ENCODE data around the gene TTYH3. TPM values are rescaled to one million over a fixed set of nuclear protein-coding genes. Genes with fewer than 3 reads are reported as not detected.
"Not testable (repeated sequence)": the region's sequence is repeated elsewhere in the genome, so short reads cannot be mapped to it uniquely, and the experiment has no call there.

Gene TTYH3
- total RNA-seq, 1 experiment from 2014 or later, result 187 TPM

DNA sequence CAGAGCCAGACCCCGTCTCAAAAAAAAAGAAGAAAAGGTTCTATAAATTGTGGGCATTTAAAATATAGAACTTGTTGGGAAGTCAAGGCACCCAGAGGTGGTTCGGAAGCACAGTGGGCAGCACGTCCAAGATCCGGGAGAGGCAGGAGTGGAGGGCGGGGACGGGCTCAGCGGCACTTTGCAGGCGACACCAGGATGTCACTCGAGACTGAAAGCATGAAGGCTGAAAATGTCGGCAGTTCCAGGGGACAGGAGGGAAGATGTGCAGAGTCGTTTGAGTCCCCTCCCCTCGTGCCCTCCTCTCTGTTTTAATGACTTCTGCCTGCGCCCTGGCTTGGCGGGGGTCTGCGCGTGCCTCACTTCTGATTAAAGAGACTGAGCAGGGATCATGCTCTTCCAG is 42.4 kb upstream of the TTYH3 start:
- BruUV-seq (replicated peaks), result no TSS peak
- CTCF ChIA-PET, result interaction anchor here (0.5 kb wide), 1 partner anchor 78 kb away, joined by 4 read pairs; no protein-coding TSS in a partner anchor
- peaks cover 96% of the 10 kb centered on the region for H3K36me3 Mint-ChIP-seq (ENCODE audit: insufficient read depth, unreplicated experiment)

GRCh38 chr7:2589941-2590340 is 41.8 kb upstream of the TTYH3 start:
- peaks cover 96% of the 10 kb centered on the region for H3K36me3 Mint-ChIP-seq (ENCODE audit: insufficient read depth, unreplicated experiment)
- CTCF ChIA-PET, result interaction anchor here (0.5 to 1.2 kb wide), 3 partner anchors 19 to 253 kb away, joined by 3 to 4 read pairs (median 4); no protein-coding TSS in a partner anchor

More for the DNA sequence above, 42.4 kb upstream of the TTYH3 start:
- intact Hi-C loops (cut with micrococcal nuclease; ENCODE audit: unreplicated experiment), result no loop called here
- Mint-ChIP-seq H3K27ac (ENCODE audit: unreplicated experiment) (no peak overlapping the region), H3K27me3 (ENCODE audit: unreplicated experiment) (no peaks in the 10 kb centered on the region), H3K4me3 (ENCODE audit: low read depth, unreplicated experiment) (no peak overlapping the region), H3K4me1 (ENCODE audit: low read depth, unreplicated experiment) (no peaks in the 10 kb centered on the region), H3K9me3 (ENCODE audit: low read depth, unreplicated experiment) (no peaks in the 10 kb centered on the region)
- no peak for DNase-seq
- TF ChIP-seq, protein P1, sequence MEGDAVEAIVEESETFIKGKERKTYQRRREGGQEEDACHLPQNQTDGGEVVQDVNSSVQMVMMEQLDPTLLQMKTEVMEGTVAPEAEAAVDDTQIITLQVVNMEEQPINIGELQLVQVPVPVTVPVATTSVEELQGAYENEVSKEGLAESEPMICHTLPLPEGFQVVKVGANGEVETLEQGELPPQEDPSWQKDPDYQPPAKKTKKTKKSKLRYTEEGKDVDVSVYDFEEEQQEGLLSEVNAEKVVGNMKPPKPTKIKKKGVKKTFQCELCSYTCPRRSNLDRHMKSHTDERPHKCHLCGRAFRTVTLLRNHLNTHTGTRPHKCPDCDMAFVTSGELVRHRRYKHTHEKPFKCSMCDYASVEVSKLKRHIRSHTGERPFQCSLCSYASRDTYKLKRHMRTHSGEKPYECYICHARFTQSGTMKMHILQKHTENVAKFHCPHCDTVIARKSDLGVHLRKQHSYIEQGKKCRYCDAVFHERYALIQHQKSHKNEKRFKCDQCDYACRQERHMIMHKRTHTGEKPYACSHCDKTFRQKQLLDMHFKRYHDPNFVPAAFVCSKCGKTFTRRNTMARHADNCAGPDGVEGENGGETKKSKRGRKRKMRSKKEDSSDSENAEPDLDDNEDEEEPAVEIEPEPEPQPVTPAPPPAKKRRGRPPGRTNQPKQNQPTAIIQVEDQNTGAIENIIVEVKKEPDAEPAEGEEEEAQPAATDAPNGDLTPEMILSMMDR (IDR thresholded peaks at IDR 0.05; ENCODE audit: unreplicated experiment), result no peak

DNA sequence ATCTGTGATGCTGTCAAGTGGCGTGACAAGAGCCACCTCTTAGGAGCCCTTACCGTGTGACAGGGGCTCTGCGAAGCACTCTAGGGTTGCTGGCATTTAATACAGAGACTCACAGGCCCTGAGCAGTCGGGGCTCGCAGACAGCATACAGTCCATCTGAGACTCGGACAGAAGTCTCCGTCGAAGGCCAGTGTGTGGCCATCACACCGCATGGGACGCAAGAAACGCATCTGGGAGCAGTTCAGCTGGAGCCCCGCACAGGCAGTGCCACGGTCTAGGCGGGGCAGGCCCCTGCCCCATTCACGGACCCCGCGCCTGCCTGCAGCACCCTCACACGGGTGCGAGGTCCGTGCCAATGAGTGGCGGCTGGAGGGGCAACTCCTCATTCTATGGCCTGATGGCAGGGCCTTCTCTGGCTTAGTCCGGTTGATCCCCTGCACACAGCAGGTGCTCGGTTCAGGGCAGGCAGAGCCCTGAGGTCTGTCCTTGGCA is 39.4 kb upstream of the TTYH3 start:
- intact Hi-C loops (cut with micrococcal nuclease; ENCODE audit: unreplicated experiment), result no loop called here
- no TSS peak for BruUV-seq (replicated peaks)
- H3K27me3 Mint-ChIP-seq (ENCODE audit: unreplicated experiment), result no peaks in the 10 kb centered on the region
- no peak for DNase-seq
- TF ChIP-seq, protein P1 (IDR thresholded peaks at IDR 0.05; ENCODE audit: unreplicated experiment), result no peak
- H3K4me1 Mint-ChIP-seq (ENCODE audit: low read depth, unreplicated experiment), result no peaks in the 10 kb centered on the region
- H3K27ac Mint-ChIP-seq (ENCODE audit: unreplicated experiment), result no peak overlapping the region
- no peak overlapping the region for H3K4me3 Mint-ChIP-seq (ENCODE audit: low read depth, unreplicated experiment)
- no peaks in the 10 kb centered on the region for H3K9me3 Mint-ChIP-seq (ENCODE audit: low read depth, unreplicated experiment)
- CTCF ChIA-PET, result no interaction called here
- peaks cover 91% of the 10 kb centered on the region for H3K36me3 Mint-ChIP-seq (ENCODE audit: insufficient read depth, unreplicated experiment)

More at GRCh38 chr7:2589941-2590340, 41.8 kb upstream of the TTYH3 start:
- H3K9me3 Mint-ChIP-seq (ENCODE audit: low read depth, unreplicated experiment); DNase-seq; H3K27ac Mint-ChIP-seq (ENCODE audit: unreplicated experiment); H3K4me3 Mint-ChIP-seq (ENCODE audit: low read depth, unreplicated experiment); BruUV-seq (replicated peaks); H3K27me3 Mint-ChIP-seq (ENCODE audit: unreplicated experiment); intact Hi-C loops (cut with micrococcal nuclease; ENCODE audit: unreplicated experiment); H3K4me1 Mint-ChIP-seq (ENCODE audit: low read depth, unreplicated experiment): not testable (repeated sequence)

DNA sequence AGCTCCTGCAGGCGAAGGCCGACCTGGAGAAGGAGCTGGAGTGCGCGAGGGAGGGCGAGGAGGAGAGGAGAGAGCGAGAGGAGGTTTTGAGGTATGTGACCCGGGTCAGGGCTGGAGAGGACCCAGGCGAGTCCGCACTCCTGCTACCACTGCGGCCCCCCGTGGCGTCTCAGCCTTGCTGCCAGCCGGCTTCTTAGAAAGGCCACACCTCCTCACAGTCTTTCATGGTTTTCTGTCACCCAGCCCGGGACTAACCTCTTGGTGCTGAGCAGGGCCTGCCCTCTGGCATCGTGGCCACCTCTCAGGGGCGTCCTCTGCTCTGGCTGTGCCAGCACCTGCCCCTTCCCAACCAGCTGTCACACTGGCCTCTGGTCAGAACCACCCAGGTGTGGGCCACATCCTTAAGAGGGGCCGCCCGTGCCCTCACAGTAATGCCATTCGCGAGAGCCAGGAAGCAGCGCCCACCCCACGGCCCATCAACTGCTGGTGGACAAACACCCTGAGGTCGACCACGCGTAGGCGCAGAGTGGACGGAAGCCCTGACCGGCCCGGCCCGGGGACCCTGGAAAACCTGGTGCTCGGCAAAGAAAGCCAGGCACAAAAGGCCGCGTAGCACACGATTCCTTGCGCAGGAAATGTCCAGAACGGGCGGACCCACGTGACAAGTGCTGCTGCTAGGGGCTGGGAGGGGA is 38.6 kb upstream of the TTYH3 start:
- H3K4me3 Mint-ChIP-seq (ENCODE audit: low read depth, unreplicated experiment), result no peak overlapping the region
- BruUV-seq (replicated peaks), result no TSS peak

More for the DNA sequence above, 38.6 kb upstream of the TTYH3 start:
- no peak for DNase-seq
- H3K27ac Mint-ChIP-seq (ENCODE audit: unreplicated experiment), result no peak overlapping the region
- H3K36me3 Mint-ChIP-seq (ENCODE audit: insufficient read depth, unreplicated experiment), result peaks cover 86% of the 10 kb centered on the region
- H3K9me3 Mint-ChIP-seq (ENCODE audit: low read depth, unreplicated experiment), result no peaks in the 10 kb centered on the region
- TF ChIP-seq, protein P1 (IDR thresholded peaks at IDR 0.05; ENCODE audit: unreplicated experiment), result no peak
- CTCF ChIA-PET, result no interaction called here
- no peaks in the 10 kb centered on the region for H3K27me3 Mint-ChIP-seq (ENCODE audit: unreplicated experiment)
- H3K4me1 Mint-ChIP-seq (ENCODE audit: low read depth, unreplicated experiment), result no peaks in the 10 kb centered on the region
- intact Hi-C loops (cut with micrococcal nuclease; ENCODE audit: unreplicated experiment), result no loop called here

Measured in Calu3 (cell line).